Activated CD4-positive, CD25-positive, alpha-beta regulatory T cell (primary cell): ENCODE data around the gene NSL1.
"Not testable (repeated sequence)": the region's sequence is repeated elsewhere in the genome, so short reads cannot be mapped to it uniquely, and the experiment has no call there.

Experiments
- DNase-seq, 4 experiments: peaks; one replicate each; lab custom pipeline; 2025; lab: John Stamatoyannopoulos, UW

The NSL1 gene

GRCh38 chr1:212749821-212750535 is 41.6 kb downstream of the NSL1 start:
- DNase-seq, result no peak

GRCh38 chr1:212746546-212746945 is 45.0 kb downstream of the NSL1 start:
- no peak for DNase-seq

GRCh38 chr1:212745303-212745702 is 46.3 kb downstream of the NSL1 start:
- DNase-seq, result no peak

- DNase-seq, result no peak
These were observed 47.6 kb downstream of the NSL1 start for GRCh38 chr1:212743901-212744475.

- no peak for DNase-seq
These were observed 53.2 kb downstream of the NSL1 start for GRCh38 chr1:212738330-212738729.

GRCh38 chr1:212737559-212737958 is 54.0 kb downstream of the NSL1 start:
- DNase-seq, result no peak

- no peak for DNase-seq
These were observed 58.5 kb downstream of the NSL1 start for GRCh38 chr1:212733109-212733508.

- no peak for DNase-seq
These were observed 59.9 kb downstream of the NSL1 start for GRCh38 chr1:212731630-212732029.

GRCh38 chr1:212728606-212729005 is 63.0 kb downstream of the NSL1 start:
- DNase-seq, result no peak

GRCh38 chr1:212727386-212728181 is 64.0 kb downstream of the NSL1 start:
- no peak for DNase-seq

- not testable (repeated sequence) for DNase-seq
These were observed 66.9 kb downstream of the NSL1 start for GRCh38 chr1:212724679-212725078.

GRCh38 chr1:212722270-212722957 is 69.2 kb downstream of the NSL1 start:
- no peak for DNase-seq

- no peak for DNase-seq
These were observed 70.0 kb downstream of the NSL1 start for GRCh38 chr1:212721388-212722247.

GRCh38 chr1:212719633-212720032 is 71.9 kb downstream of the NSL1 start:
- DNase-seq, result no peak

GRCh38 chr1:212718499-212718898 is 73.1 kb downstream of the NSL1 start:
- no peak for DNase-seq

- no peak for DNase-seq
These were observed 75.4 kb downstream of the NSL1 start for GRCh38 chr1:212716161-212716560.

- DNase-seq, result no peak
These were observed 78.0 kb downstream of the NSL1 start for GRCh38 chr1:212713465-212714136.

- no peak for DNase-seq
These were observed 78.9 kb downstream of the NSL1 start for GRCh38 chr1:212712451-212713303.

GRCh38 chr1:212711974-212712373 is 79.6 kb downstream of the NSL1 start:
- DNase-seq, result not testable (repeated sequence)

- DNase-seq, result no peak
These were observed 81.0 kb downstream of the NSL1 start for GRCh38 chr1:212710566-212710965.
